ENCODE measurements around the gene CACNG4. TPM values are rescaled to one million over a fixed set of nuclear protein-coding genes. Genes with fewer than 3 reads are reported as not detected.

The CACNG4 gene
- total and polyA plus RNA-seq, 10 donors = not detected

- no peak overlapping the region for H3K27ac ChIP-seq
- TF ChIP-seq CTCF (IDR thresholded peaks at IDR 0.05 in 8 of 11, conservative IDR thresholded peaks at IDR 0.05 in 3 of 11) (no peak), POLR2AphosphoS5 (IDR thresholded peaks at IDR 0.05) (no peak), POLR2A (IDR thresholded peaks at IDR 0.05) (no peak)
- no peaks in the 10 kb centered on the region for H3K4me1 ChIP-seq
- DNase-seq = no peak
- intact Hi-C loops (cut with DNase I; ENCODE audit: low total_unique reads) = no loop called here
- no peak overlapping the region for H3K4me3 ChIP-seq
- no peaks in the 10 kb centered on the region for H3K27me3 ChIP-seq (replicated peaks in 1 of 7)
- no peaks in the 10 kb centered on the region for H3K9me3 ChIP-seq
- peaks cover 0 to 45% (median 19%) of the 10 kb centered on the region in 6 donors for H3K36me3 ChIP-seq
Observed at GRCh38 chr17:67071595-67071994, 107.1 kb downstream of the CACNG4 start.

GRCh38 chr17:67072885-67073284 is 108.4 kb downstream of the CACNG4 start:
- intact Hi-C loops (cut with DNase I; ENCODE audit: low total_unique reads) = no loop called here
- Histone ChIP-seq H3K4me1 (no peaks in the 10 kb centered on the region), H3K27ac (no peak overlapping the region), H3K9me3 (no peaks in the 10 kb centered on the region), H3K36me3 (peaks cover 0 to 58% (median 27%) of the 10 kb centered on the region in 6 donors), H3K27me3 (replicated peaks in 1 of 7) (no peaks in the 10 kb centered on the region), H3K4me3 (no peak overlapping the region)
- WGBS, 5 donors = 87 to 96% (median 92%) methylated on average over 3 of the region's 3 CpGs
- DNase-seq = no peak
- TF ChIP-seq POLR2A (IDR thresholded peaks at IDR 0.05) = no peak
- no peak for TF ChIP-seq CTCF (IDR thresholded peaks at IDR 0.05 in 8 of 11, conservative IDR thresholded peaks at IDR 0.05 in 3 of 11)
- no peak for TF ChIP-seq POLR2AphosphoS5 (IDR thresholded peaks at IDR 0.05)

- Histone ChIP-seq H3K4me3 (no peak overlapping the region), H3K27ac (no peak overlapping the region), H3K36me3 (peaks cover 0 to 76% (median 34%) of the 10 kb centered on the region in 6 donors), H3K4me1 (no peaks in the 10 kb centered on the region), H3K27me3 (replicated peaks in 1 of 7) (no peaks in the 10 kb centered on the region), H3K9me3 (no peaks in the 10 kb centered on the region)
- no peak for TF ChIP-seq POLR2A (IDR thresholded peaks at IDR 0.05)
- DNase-seq = no peak
- 91 to 96% (median 95%) methylated on average over 3 of the region's 3 CpGs for WGBS, 5 donors
- intact Hi-C loops (cut with DNase I; ENCODE audit: low total_unique reads) = no loop called here
Observed at GRCh38 chr17:67074781-67075180, 110.3 kb downstream of the CACNG4 start.

- H3K27me3 ChIP-seq (replicated peaks in 1 of 7) = no peaks in the 10 kb centered on the region
- DNase-seq = no peak
- H3K36me3 ChIP-seq = peaks cover 0 to 87% (median 34%) of the 10 kb centered on the region in 6 donors
- no peak for TF ChIP-seq CTCF (IDR thresholded peaks at IDR 0.05 in 8 of 11, conservative IDR thresholded peaks at IDR 0.05 in 3 of 11)
- TF ChIP-seq POLR2A (IDR thresholded peaks at IDR 0.05) = no peak
- no peak for TF ChIP-seq POLR2AphosphoS5 (IDR thresholded peaks at IDR 0.05)
- no peaks in the 10 kb centered on the region for H3K9me3 ChIP-seq
- intact Hi-C loops (cut with DNase I; ENCODE audit: low total_unique reads) = no loop called here
- H3K4me1 ChIP-seq = peaks cover 0 to 7% (median 0%) of the 10 kb centered on the region in 6 donors
- WGBS, 5 donors = 85 to 91% (median 87%) methylated on average over 7 of the region's 7 CpGs
- H3K4me3 ChIP-seq = no peak overlapping the region
- H3K27ac ChIP-seq = no peak overlapping the region
Observed at GRCh38 chr17:67076290-67076689, 111.8 kb downstream of the CACNG4 start.

GRCh38 chr17:67078292-67078691 is 113.8 kb downstream of the CACNG4 start:
- H3K9me3 ChIP-seq = no peaks in the 10 kb centered on the region
- TF ChIP-seq POLR2AphosphoS5 (IDR thresholded peaks at IDR 0.05) (peak in 1 of 3 donors; percentile 14), POLR2A (IDR thresholded peaks at IDR 0.05) (no peak), CTCF (IDR thresholded peaks at IDR 0.05 in 8 of 11, conservative IDR thresholded peaks at IDR 0.05 in 3 of 11) (no peak)
- no peaks in the 10 kb centered on the region for H3K27me3 ChIP-seq (replicated peaks in 1 of 7)
- no peak overlapping the region for H3K27ac ChIP-seq
- DNase-seq = no peak
- no peak overlapping the region for H3K4me3 ChIP-seq
- H3K36me3 ChIP-seq = peaks cover 0 to 82% (median 23%) of the 10 kb centered on the region in 6 donors
- 94 to 99% (median 96%) methylated on average over 11 of the region's 11 CpGs for WGBS, 5 donors
- peaks cover 3 to 27% (median 11%) of the 10 kb centered on the region in 6 donors for H3K4me1 ChIP-seq
- intact Hi-C loops (cut with DNase I; ENCODE audit: low total_unique reads) = no loop called here

Measured in spleen (tissue), 11 donors.